ENCODE results near the gene GPR4.

GPR4 gene

GRCh38 chr19:45547211-45547770 is 54.7 kb downstream of the GPR4 start:
- no peak for DNase-seq

GRCh38 chr19:45542234-45542668 is 59.8 kb downstream of the GPR4 start:
- no peak for DNase-seq

Measured in CD4-positive, alpha-beta T cell treated with Interleukin-6 for 4 hours (primary cell).